Amniotic epithelial cell (primary cell): ENCODE measurements around the gene LIPM.
"Not testable (repeated sequence)": the region's sequence is repeated elsewhere in the genome, so short reads cannot be mapped to it uniquely, and the experiment has no call there.

ENCODE experiments used
- DNase-seq: peaks from one replicate; pipeline ENCODE4 v3.0.0-alpha.2; 2010; ENCODE audit warnings: low read depth

LIPM gene

GRCh38 chr10:88800152-88801125 is 2.1 kb upstream of the LIPM start:
- DNase-seq = peak; percentile 88

- no peak for DNase-seq
Measured at GRCh38 chr10:88803641-88804040, 1.1 kb downstream of the LIPM start.

GRCh38 chr10:88804083-88804812 is 1.7 kb downstream of the LIPM start:
- DNase-seq = no peak

GRCh38 chr10:88805361-88805760 is 2.8 kb downstream of the LIPM start:
- no peak for DNase-seq

GRCh38 chr10:88805924-88806323 is 3.4 kb downstream of the LIPM start:
- DNase-seq = no peak

GRCh38 chr10:88809621-88810020 is 7.1 kb downstream of the LIPM start:
- DNase-seq = no peak

- peak; percentile 70 for DNase-seq
Measured at GRCh38 chr10:88810196-88810961, 7.8 kb downstream of the LIPM start.

- no peak for DNase-seq
Measured at GRCh38 chr10:88813200-88813599, 10.7 kb downstream of the LIPM start.

GRCh38 chr10:88819290-88819689 is 16.8 kb downstream of the LIPM start:
- peak; percentile 51 for DNase-seq

GRCh38 chr10:88820748-88821401 is 18.3 kb downstream of the LIPM start:
- DNase-seq = peak; percentile 69

GRCh38 chr10:88826388-88826787 is 23.9 kb downstream of the LIPM start:
- no peak for DNase-seq

GRCh38 chr10:88827671-88828070 is 25.1 kb downstream of the LIPM start:
- DNase-seq = no peak

- DNase-seq = no peak
Measured at GRCh38 chr10:88828310-88828709, 25.8 kb downstream of the LIPM start.

GRCh38 chr10:88830643-88831268 is 28.2 kb downstream of the LIPM start:
- DNase-seq = no peak

- DNase-seq = no peak
Measured at GRCh38 chr10:88831709-88832108, 29.2 kb downstream of the LIPM start.

GRCh38 chr10:88832376-88832775 is 29.8 kb downstream of the LIPM start:
- no peak for DNase-seq

GRCh38 chr10:88833156-88833555 is 30.6 kb downstream of the LIPM start:
- DNase-seq = no peak

- no peak for DNase-seq
Measured at GRCh38 chr10:88833723-88834122, 31.2 kb downstream of the LIPM start.

GRCh38 chr10:88835096-88835909 is 32.8 kb downstream of the LIPM start:
- DNase-seq = peak; percentile 81

- DNase-seq = no peak
Measured at GRCh38 chr10:88835910-88836221, 33.3 kb downstream of the LIPM start.

GRCh38 chr10:88837632-88838031 is 35.1 kb downstream of the LIPM start:
- not testable (repeated sequence) for DNase-seq
